GM21717 (cell line): ENCODE results near the gene KIAA0513.
"Not testable (repeated sequence)": the region's sequence is repeated elsewhere in the genome, so short reads cannot be mapped to it uniquely, and the experiment has no call there.

Experiments
- ATAC-seq: cut with Tn5 transposase; IDR thresholded peaks from one replicate; pipeline ENCODE4 v1.9.1; 2021; ENCODE audit warnings: mild to moderate bottlenecking, moderate library complexity; ENCODE audit not compliant: unreplicated experiment

Gene KIAA0513

DNA sequence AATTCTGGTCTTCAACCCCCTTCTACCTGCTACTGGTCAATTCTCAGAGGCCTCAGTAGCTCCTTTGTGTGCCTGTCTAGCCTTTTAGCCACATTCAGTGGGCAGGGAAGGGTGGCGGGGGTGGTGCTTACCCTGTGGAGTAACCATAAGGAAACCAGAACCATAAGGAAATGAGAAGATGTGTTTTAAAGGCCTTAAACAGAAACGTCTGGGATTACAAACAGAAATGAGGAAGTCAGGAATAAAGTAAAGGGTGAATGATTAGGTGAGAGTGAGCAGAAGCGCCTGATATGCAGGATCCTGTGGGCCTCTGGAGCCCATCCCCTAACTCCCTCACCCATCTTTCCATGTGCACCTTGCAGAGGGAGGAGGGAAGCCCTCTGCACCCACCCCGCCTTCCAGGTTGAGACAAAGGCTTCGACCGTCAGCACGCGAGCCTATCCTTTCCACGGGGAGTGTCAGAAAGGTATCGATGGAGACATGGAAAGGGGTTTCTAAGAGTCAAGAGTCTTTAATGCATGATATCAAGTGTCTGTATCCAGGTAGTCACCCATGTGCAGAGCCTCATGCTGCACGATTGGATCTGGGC lies 20.4 kb downstream of the KIAA0513 start:
- ATAC-seq: no peak

DNA sequence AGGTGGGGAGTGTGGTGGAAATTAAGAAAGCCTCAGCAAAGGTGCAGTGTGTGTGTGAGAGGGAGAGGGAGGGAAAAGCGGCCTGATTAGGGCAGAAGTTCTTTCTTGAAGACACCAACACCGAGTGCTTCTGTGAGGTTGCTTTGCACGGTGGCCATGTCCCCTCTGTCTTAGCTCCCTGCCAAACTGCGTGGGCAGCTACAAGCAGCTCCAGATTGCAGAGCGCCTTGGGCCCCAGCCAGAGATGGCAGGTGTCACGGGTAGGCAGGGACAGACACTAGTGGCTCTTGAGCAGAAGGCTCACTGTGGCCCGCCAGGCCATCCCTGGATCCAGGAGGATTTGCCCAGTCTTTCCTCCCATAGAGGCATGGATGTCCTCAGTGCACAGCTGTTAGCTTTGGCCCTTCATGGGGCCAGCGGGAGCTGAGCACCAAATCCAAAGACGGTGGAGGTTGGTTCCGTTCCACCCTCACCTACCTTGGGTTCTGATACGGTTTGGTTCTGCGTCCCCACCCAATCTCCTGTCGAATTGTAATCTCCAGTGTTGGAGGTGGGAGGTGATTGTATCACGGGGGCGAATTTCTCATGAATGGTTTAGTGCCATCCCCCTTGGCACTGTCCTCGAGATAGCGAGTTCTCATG lies 21.4 kb downstream of the KIAA0513 start:
- no peak for ATAC-seq

DNA sequence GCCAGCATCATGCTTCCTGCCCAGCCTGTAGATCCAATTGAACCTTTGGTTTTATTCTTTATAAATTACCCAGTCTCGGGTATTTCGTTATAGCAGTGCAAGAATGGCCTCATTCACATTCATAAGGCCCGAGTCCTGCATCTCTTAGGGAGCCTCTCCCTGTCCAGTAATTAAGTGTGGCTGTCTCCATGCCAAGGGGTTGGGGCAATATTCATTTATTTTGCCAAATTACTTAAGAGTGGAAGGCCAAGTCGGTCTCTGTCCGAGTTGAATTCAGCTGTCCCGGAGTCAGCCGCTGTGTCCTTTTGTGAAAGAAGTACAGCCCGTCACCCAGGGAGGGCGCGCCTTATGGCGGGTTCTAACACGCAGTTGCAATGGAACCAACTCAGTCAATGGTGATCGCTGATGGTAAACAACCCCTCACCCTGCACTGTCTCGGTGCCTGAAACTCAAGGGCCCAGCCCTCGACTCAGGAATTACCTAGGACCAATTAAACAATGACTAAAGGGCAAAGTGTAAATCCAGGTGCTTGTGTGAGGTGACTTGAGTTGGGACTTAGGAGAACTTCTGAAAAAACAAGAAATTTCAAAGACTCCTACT lies 22.2 kb downstream of the KIAA0513 start:
- ATAC-seq: no peak

DNA sequence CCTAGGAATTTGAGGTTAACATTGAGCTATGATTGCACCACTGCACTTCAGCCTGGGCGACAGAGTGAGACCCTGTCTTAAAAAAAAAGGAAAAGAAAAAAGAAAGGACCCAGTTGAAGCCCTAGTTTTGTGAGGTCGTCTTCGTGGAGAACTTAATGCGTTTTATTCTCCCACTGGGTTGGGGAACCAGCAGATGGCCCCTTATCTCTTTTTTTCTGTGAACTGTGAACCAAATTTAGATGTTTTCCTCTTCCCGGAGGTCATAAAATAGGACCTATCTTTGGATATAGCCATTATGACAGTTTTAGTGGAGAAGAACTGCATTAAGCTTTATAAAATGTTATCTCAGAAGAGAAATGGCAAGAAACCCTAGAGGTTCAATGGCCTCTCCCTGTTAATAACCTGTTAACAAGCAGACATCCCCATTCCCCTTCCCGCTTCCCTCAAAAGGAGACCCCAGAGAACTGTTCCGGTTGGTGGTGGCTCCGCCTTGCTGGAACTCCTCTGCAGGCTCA lies 23.5 kb downstream of the KIAA0513 start:
- ATAC-seq: no peak

DNA sequence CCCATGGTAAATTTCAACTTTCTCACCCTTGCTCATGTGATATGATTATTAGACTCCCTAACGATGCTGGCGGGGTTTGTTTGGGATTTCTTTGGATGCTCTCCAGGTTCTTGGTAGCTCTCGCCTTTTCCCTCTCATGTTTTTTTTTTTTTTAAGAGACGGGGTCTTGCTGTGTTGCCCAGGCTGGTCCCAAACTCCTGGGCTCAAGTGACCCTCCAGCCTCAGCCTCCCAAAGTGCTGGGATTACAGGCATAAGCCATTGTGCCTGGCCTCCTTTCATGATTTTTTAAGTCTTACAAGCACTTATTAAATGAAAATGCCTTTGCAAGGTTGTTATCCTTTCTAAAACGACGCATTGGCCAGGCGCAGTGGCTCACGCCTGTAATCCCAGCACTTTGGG lies 24.1 kb downstream of the KIAA0513 start:
- no peak for ATAC-seq

DNA sequence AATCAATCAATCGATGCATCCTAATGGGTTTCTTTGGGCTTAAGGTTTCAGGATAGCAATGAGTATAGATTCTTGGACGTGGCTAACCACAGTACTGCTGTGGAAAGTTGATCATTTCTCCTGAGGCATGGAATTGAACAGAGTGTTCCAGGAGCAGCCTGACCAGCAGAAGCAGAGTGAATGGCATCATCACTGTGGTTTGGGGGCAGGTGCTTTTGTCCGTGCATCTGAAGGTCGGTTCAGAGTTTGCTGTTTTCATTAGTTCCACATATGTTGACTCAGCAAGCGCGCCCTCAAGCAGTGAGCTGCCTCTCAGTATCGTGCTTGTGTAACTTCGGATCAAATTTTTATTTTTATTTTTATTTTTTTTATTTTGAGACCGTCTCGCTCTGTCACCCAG lies 24.9 kb downstream of the KIAA0513 start:
- no peak for ATAC-seq

DNA sequence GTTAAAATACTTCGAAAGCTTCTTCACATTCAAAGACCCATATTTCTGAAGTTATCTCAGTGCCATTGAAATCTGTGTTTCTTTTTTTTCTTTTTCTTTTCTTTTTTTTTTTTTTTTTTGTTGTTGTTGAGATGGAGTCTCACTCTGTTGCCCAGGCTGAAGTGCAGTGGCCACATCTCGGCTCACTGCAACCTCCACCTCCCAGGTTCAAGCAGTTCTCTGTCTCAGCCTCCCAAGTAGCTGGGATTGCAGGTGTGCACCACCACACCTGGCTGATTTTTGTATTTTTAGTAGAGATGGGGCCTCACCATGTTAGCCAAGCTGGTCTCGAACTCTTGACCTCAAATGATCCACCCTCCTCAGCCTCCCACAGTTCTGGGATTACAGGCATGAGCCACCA lies 26.7 kb downstream of the KIAA0513 start:
- not testable (repeated sequence) for ATAC-seq

DNA sequence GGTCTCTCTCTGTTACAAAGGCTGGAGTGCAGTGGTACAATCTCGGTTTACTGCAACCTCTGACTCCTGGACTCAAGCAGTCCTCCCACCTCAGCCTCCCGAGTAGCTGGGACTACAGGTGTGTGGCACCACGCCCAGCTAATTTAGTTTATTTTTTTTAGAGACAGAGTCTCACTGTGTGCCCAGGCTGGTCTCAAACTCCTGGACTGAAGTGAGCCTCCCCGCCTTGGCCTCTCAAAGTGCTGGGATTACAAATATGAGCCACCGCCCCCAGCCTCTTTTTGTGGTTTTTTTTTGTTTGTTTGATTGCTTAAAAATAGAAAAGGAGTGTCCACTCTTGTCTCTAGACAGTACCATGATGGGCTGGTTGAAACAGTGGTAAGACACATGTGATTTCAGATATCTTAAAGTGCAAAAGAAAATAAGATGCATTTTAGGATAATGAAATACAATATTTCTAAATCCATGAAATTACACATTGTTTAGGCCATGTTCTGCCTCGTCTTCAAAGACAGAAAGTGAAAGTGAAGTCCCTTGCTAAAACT lies 27.4 kb downstream of the KIAA0513 start:
- ATAC-seq: no peak

DNA sequence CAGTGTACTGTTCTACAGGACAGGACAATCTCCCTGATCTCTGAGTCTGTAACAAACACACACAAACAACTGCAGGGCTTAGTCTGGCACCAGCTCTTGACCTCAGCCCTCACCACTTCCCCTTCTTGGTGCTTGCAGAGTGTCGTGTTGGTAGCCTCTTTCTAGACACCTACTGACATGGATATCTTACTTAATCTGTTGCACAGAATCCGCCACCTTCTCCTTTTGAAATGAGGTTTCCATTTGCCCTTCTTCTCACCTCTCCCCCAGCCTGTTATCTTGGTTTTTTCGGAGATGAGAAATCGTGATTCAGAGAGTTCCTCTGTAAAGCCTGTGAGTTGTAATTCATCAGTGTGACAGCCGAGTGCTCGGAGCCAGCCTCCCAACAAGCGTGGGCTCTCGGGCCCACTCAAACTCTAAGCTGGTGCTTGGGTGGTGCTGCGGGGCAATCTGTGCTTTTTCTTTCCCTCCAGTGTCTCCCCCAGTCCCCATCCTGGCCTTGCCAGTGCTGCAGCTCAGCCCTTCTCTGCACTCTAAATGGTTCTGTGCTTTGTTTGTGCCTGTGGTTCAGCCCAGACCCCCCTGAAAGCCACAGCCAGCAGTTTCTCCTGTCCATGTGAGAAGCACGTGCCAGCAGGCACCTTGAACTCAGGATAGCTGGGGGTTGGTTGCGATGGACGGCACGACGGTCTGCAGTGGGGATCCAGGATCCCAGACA lies 28.1 kb downstream of the KIAA0513 start:
- ATAC-seq: peak; percentile 93

DNA sequence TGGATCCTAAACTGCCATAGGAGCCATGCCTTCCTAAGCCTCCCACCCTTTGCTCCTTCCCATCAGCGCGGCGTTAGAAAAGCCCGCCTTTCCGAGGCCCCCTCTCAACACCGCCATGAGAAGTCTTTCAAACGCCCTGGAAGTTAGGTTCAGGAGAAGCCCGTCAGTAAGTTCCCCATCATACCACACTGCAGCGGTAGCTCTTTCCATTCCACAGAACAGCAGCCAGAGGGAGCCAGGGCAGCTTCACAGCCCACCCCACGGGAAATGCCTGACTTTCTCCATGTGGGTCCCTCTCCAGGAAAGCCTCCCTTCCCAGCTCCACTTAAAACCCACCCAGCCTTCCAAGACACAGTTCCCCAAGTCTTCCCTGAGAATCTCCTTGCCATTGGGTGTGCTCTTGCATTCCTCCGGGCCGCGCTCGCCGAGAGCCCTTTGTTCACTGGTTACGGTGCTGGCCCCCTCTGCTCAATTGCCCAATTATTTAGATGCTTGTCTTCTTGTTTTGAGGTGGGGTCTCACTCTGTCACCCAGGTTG lies 28.7 kb downstream of the KIAA0513 start:
- no peak for ATAC-seq

DNA sequence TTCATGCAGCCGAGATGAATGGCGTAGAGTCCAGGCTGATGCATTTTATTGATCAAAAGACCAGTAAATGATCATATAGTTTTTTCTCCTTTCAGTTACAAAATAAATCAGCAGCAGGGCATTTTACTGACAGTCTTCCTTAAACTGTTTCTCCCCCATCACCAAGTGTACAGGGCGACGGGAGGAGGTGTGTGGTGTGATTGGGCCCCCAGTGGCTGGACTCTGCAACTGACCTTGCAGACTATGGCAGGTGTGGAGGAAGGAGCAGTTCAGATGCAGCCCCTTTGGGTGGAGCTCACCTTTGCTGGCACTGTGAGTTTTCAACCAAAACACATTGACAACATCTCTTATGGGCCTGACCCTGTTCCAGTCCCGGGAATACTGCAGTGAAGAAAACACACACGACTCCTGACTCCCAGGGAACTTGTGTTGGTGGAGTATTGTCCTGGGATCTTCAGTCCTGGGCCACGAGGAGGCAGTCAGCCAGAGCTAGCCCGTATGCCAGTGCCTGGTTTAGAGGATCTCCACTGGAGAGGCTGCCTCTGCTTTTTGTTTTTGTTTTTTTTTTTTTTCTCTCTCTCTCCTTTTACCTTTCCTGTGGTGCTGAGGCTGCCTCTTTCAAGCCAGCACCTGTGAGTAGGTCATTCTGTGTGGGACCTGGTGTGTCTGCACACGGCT lies 29.8 kb downstream of the KIAA0513 start:
- no peak for ATAC-seq

DNA sequence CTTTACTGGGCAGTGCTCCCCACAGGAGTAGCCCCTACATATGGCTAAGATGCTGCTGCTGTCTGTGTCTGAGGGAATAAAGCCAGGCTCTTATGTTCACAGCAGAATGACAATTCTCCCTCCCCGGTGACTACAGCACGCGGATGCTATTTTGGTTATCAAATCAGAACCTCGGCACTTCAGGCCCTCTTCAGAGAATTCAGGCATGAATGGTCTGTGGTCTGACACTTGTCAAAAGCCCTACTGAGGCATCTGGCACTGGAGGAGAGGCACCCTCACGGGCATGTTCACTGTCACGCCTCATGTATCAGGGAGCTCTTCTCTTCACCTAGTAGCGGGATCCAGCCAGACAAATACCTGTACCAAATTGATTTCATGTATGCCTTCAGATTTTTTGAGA lies 30.4 kb downstream of the KIAA0513 start:
- ATAC-seq: no peak

DNA sequence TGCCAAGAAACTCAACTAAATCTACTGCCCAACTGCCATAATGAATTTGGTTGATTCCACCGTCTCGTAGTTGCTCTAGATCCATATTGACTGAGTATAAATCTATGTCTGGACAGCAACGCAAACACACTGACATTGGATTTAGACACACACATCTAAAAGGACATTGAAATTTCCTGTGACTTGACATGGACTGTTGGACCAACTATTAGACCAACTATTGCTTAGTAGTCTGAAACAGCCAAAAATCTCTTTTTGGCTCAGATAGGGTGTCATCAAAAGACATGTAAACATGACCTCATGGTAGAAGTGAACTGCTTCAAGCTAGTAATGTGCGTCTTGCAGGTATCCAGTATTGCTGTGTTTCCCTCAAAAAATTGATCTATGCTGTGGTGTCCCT lies 31.3 kb downstream of the KIAA0513 start:
- no peak for ATAC-seq

DNA sequence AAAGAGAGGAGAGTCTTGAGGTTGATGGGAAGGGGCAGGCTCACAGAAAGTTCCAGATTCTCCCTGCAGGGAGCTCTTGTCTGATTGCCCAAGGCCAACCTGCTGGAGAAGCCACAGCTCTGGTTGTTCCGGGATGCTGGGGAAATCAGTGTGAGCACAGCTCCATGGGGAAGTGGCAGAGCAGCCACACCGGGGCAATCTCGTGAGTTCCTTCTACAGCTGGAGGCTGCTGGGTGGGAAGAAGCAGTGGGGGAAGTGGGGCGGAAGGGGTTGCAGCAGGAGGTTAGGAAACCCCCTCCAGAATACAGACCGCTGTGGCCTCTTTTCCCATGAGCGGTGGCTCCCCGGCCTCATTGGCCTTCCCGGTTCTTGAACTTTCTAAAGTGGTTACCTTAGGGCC lies 34.0 kb downstream of the KIAA0513 start:
- no peak for ATAC-seq

DNA sequence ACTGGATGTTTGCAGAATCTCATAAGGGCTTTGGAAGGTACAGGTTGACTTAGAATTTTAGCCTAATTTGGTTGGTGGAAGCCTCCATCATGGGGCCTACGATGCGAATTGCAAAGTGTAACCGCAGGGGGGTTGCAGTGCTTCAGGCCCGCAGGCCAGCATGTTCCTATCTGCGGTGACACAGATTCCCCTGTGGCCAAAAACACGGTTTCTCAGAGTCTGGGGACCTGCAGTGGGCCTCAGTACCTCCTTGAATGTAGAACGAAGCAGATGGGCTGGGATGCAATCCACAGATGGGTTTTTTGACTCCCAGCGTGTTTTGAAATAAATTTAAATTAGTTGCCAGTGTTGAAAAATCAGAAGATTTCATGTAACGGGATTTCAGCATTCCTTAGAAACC lies 34.7 kb downstream of the KIAA0513 start:
- no peak for ATAC-seq

DNA sequence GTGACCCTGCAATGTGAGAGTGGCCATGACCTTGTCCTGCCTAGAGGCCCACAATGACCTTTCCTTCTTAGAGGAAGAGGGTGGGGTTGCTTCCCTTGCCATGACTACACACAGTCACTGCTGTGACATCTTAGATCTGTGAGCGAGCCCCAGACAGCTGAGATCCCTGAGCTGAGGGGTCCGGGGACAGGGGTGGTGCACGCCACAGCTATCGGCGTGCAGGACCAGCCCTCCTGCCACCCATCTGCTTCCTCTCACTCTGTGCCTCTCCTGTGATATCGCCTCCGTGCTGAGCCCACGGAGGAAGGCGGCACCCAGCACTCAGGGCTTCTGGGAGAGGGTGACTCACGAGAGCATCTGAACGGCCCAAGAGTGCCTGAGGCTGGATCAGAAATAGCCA lies 35.2 kb downstream of the KIAA0513 start:
- no peak for ATAC-seq

DNA sequence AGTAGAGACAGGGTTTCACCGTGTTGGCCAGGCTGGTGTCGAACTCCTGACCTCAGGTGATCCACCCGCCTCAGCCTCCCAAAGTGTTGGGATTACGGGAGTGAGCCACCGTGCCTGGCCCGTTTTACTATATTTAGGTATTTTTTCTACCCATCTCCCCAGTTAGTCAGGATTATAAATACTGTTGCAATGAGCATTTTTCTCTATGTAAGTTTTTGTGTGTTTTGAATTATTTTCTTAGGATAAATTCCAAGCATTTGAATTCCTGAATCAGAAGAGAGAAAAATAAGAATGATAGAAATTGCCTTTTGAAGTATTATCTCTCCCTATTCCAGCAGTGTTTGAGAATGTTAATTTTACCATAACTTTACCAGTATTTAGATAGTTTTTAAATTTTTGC lies 36.6 kb downstream of the KIAA0513 start:
- no peak for ATAC-seq

DNA sequence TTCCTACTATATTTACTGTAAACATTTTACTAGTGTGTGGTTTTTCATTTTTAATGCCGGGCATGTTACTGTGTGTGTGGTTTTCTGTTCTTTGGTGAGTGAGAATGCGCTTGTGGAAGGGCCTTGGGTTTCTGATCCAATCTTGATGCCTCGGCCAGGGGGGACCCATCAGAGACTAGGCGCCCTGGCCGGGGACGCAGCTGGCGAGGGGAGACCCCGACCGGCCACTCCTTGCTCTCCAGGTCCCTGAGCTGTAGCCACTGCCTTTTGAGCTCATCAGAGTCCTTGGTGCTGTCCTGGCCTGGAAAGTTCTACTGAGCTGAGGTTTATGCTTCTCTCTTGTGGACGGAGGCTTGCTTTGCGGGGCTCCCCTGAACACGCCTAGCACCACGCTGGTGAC lies 37.5 kb downstream of the KIAA0513 start:
- no peak for ATAC-seq

DNA sequence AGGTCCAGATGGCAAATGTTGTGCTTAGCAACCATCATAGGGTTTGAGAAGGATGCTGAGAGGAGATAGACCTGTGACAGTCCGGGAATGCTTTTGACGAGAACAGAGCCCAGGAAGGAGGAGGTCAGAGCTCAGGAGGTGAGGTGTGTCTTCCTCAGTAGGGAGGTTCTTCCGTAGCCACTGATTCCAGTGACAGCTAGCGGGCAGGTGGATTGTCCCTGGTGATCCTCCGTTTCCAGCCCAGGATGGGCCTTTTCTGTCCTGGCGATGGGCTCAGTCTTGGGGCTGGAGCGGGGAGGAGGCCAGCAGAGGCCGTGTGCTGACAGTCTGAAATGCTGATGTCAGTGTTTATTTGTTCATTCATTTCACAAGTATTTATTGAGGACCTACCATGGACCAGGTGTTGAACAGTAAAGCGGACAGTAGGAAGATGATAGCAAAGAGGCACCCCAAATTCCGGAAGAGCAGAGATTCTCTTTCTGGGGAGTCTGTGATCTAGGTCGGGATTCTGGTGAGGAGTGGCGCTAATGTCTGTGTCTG lies 38.8 kb downstream of the KIAA0513 start:
- no peak for ATAC-seq

DNA sequence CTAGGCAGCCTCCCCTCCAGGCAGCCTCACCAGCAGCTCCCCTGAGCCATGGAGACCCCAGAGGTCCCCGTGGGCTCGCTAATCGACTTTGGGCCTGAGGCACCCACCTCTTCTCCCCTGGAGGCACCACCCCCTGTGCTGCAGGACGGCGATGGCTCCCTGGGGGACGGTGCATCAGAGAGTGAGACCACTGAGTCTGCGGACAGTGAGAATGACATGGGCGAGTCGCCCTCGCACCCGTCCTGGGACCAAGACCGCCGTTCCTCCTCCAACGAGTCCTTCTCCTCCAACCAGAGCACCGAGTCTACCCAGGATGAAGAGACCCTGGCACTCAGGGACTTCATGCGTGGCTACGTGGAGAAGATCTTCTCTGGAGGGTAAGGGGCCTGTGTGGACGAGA lies 39.4 kb downstream of the KIAA0513 start:
- no peak for ATAC-seq
